Hematopoietic multipotent progenitor cell treated with erythropoietin and hydrocortisone succinate and interleukin-3 and kit ligand, for 4 days (in vitro differentiated cells): ENCODE measurements around the gene ADD2.
A peak's percentile ranks its signal among the peaks of the same experiment; 100 is the strongest.
"Not testable (repeated sequence)": the region's sequence is repeated elsewhere in the genome, so short reads cannot be mapped to it uniquely, and the experiment has no call there.

Experiments
- DNase-seq: peaks from one replicate; pipeline ENCODE4 v3.0.0-alpha.2; 2015

Gene ADD2

DNA sequence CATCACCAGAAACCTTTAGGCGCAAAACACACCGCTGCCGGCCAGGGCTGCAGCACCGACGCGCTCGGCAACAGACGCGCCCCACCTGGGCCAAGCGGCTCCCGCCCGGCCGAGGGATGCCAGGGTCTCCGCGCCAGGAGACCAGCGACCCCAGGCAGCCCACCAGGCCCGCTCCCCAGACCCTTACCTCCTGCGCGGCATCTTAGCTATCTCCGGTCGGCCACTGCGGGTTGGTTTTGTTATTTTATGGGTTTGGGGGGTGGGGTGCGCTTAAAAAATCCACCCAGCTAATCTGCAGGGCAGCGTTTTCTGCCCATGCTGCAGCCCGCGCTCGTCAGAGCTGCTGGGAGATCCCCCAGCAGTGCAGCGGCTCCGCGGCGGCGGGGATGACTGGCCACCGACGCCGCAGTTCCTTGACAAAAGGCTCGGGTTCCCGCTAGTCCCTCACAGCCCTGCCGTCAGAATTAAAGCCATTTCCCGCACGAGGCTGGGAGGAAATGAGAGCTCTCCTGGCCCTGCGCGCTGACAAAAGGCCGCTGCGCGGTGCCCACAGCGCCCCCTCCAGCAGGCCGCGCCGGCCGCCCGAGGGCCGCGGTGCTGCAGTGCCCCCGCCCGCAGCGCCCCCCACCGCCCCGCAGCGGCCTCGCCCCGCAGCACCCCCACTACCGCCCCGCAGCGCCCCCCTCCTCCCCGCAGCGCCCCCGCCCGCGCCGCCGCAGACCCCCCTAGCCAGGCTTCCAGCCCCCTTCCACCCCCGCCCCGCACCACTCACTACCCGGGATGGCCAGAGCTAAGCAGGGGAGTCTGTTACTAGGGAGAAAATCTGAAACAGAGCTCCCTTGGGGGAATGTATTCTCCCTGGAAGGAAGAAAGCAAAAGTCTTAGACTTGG, at the start of gene ADD2:
TSS of gene ADD2 (minus strand) at position 502 of the 891 bp plus-strand sequence. CDS start 61,792 bp downstream, outside the sequence.
- DNase-seq: peak; percentile 58

DNA sequence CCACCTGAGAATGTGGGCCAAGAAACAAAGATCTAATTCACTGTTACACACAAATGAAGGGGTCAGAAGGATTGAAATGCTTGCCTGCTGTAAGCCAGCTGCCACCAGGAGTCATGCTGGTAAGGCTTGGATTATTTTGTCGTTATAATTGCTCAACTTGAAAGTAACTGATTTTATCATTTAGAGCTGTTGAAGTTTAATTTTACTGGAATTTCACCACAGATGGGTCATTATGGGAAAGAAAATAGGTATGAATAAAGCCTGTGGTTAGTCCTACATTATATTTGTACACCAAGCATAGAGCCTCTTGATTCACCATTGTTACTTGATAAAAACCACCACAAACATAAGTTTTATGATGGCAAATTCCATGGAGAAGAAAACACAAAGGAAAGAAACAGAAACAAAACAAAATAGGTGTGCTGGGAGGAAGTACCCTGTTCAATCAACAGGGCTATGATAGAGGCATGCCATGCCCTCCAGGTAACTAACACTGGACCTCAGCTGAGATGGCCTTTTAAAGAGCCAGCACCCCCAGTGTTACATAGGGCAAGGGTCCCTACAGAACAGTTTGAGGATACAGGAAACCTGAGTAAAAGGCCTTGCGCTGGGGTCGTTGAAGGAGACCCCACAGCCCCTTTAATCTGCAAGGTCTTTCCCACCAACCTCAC, 49.4 kb upstream of the ADD2 start:
- no peak for DNase-seq

GRCh38 chr2:70816726-70817125, 48.7 kb upstream of the ADD2 start:
- DNase-seq: no peak

DNA sequence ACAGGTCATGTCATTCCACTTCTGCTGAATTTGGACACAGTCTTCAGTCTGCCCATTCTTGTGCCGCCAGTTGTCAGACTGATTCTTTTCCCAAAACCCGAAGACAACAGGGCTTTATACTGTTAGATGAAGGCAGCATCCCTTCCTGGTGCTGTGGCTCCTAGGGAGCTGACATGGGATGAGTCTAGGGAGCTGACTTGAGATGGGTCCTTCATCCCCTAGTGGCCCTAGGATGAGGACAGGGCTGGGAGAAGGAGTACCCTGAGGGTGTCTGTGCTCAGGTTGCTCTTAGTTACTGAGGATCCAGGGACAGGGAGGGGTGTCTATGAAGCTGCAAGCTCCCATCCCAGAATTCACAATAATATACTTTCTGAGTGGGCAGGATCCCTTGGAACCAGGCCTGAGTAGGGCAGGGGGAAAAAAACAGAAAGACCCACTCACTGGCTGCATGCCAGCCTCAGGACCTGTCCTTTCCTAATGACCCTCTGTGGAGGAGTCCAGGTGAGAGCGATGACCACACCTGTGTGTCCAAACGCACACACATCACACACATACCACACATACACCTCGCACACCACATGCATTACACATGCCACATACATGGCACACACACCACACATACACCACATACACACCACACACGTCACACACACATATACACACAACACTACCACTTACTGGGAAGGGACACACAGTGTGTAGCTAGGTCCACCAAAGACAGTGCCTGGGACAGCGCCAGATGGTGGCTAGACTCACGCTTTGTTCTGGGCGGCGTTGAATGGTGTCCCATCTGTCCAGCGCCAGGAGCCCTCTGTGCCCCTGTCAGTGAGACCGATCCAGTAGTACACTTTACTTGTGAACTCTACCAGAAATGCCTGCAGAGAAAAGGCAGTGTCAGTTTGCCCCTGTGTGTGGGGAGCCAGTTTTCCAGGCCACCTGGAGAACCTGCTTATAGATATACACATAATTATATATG, 41.3 kb upstream of the ADD2 start:
- DNase-seq: no peak

DNA sequence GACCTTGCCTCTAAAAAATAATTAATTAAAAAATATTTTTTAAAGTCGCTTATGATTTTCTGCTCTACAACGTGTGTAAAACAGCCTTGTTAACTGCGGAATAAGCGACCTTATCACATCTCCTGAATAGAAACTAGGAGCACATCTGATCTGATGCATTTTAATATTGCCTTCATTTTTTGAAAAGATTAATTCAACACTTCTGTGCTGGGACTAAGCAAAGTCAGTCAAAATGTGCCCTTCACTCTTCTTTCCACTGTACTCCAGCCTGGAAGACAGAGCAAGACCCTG, 39.8 kb upstream of the ADD2 start:
- DNase-seq: no peak

GRCh38 chr2:70807102-70807827, 39.3 kb upstream of the ADD2 start:
- no peak for DNase-seq

- DNase-seq: no peak
Observed at GRCh38 chr2:70806620-70807019, 38.6 kb upstream of the ADD2 start.

- DNase-seq: no peak
Observed at GRCh38 chr2:70806013-70806412, 38.0 kb upstream of the ADD2 start.

- no peak for DNase-seq
Observed at GRCh38 chr2:70801607-70802263, 33.7 kb upstream of the ADD2 start.

DNA sequence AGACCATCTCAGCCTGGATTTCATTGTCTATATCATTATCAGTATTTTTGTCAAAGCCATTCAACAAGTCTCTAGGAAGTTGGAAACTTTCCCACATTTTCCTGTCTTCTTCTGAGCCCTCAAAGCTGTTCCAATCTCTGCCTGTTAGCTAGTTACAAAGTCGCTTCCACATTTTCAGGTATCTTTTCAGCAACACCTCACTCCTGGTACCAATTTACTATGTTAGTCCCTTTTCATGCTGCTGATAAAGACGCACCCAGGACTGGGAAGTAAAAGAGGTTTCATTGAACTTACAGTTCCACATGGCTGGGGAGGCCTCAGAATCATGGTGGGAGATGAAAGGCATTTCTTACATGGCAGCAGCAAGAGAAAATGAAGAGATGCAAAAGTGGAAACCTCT, 31.7 kb upstream of the ADD2 start:
- no peak for DNase-seq

DNA sequence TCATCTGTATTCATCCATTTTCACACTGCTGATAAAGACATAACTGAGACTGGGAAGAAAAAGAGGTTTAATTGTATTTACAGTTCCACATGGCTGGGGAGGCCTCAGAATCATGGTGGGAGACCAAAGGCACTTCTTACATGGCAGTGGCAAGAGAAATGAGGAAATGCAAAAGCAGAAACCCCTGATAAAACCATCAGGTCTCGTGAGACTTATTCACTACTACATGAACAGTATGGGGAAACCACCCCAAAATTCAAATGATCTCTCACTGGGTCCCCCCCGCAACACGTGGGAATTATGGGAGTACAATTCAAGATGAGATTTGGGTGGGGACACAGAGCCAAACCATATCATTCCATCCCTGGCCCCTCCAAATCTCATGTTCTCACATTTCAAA, 30.0 kb upstream of the ADD2 start:
- DNase-seq: not testable (repeated sequence)

DNA sequence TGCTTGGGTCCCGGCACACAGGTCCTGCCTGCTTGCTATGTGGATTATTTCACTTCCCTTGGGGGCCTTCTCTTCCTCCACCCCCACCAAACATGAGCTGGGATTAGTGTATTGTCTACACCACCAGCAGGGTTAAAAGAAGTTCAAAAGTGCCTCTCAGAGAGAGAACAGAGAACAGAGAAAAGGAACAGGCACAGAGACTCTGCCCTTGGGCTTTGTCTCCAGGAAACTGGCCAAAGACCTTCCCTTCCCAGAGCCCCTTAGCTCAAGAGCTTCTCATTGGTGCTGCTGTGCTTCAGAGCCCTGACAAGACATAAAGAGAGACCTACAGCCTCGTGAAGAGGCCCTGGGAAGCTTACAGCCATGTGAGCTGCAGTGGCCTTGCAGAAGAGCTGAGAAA, 29.5 kb upstream of the ADD2 start:
- no peak for DNase-seq

- DNase-seq: no peak
Observed at GRCh38 chr2:70796262-70796661, 28.3 kb upstream of the ADD2 start.

GRCh38 chr2:70795164-70795995, 27.4 kb upstream of the ADD2 start:
- no peak for DNase-seq

- peak; percentile 25 for DNase-seq
Observed at GRCh38 chr2:70793450-70793849, 25.4 kb upstream of the ADD2 start.

DNA sequence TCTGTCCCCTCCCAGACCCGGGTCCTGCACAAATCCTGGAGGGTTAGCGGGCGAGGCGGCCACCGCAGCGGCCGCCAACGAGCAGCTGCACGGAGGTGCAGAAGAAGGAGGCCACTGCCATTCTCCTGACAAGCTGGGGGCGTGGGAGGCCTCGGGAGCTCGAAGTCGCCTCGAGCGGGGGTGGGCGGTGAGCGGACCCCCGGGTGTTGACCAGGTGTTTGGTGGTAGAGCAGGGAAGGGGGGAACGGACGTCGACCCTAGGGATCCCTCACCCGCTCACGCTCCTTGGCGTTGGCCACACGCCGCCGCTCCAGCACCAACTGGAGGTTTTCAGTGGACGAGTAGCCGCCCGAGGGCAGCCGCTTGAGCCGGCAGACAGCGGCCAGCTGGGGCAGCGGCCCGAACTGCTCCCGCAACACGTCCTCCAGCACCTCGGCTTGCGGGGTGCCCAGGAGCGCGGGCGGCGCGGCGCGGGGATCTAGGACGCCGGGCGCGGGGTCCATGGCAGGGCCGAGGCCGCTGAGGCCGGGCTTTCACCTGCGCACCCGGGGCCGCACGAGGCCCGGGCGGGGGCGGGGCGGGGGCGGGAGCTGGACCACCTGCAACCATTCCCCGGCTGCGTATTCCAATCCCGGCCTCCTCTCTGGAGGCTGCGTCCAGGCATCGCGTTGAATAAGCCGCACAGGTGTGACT, 22.3 kb upstream of the ADD2 start, which contains the start of gene FIGLA:
TSS of gene FIGLA (minus strand) at position 508 of the 693 bp plus-strand sequence. CDS start at position 503, 5 bp downstream.
- DNase-seq: no peak

GRCh38 chr2:70789304-70790135, 21.5 kb upstream of the ADD2 start:
- DNase-seq: peak; percentile 86

DNA sequence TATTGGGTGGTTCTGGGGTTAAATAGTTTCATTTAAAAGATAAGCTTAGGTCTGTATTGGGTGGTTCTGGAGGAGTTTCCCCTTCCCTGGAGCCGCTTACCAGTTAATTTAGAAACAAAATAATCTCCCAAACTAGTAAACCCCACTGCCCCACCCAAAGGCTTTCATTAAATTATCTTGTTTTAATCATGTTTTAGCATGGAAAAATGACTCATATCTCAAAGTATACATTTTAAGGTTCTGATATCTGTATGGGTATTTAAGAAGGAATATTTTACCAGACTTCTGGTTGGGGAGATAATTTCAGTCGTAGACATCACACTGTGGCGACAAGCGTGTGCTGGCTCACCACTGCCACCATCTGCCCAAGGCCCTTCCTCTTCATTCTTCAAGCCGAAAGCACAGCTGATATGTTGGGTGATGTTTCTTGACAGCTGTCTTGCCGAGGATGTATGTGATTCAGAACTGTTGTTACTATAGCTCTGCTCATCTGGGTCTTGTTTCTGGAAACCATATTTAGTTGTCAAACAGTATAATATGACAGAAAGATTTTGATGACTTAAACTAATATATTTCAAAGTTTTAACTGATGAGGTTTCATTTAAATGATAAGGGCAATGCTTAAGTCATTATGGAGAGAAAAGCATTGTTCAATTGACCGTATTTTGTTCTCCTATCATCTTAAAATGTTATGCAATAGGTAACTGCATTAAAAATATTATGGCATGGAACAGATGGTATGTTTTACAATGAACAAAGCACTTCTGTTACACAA, 17.3 kb upstream of the ADD2 start:
- peak; percentile 89 for DNase-seq
